ENCODE measurements around the gene OR2T10. TPM values are rescaled to one million over a fixed set of nuclear protein-coding genes. Genes with fewer than 3 reads are reported as not detected.

OR2T10 gene
- total RNA-seq, 2 experiments from 2014 or later = not detected

DNA sequence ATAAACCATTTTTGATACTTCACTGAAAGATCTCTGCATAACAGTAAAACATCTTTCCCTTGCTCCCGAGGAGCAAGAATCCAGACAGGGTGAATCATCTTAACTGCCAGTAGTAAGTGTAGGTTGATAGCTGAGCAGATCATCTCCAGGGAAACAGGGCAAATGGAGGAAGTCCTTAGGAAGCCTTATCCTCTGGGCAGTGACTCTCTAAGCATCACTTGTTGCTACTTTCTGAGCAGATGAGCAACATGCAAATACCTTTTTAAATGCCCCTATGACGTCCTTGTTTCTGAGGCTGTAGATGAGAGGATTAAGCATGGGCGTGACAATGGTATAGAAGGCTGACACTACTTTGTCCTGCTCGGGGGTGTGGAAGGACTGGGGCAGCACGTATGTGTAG is 28.5 kb upstream of the OR2T10 start:
- Histone ChIP-seq H3K4me2 (ENCODE audit: low read length) (no peak overlapping the region), H3K9me3 (ENCODE audit: low read length) (no peaks in the 10 kb centered on the region), H4K20me1 (ENCODE audit: insufficient read depth, low read length) (no peaks in the 10 kb centered on the region), H2AFZ (ENCODE audit: low read length) (no peak overlapping the region), H3K27ac (ENCODE audit: low read depth, low read length, poor library complexity, severe bottlenecking) (no peak overlapping the region), H3K4me3 (ENCODE audit: low read depth, low read length, poor library complexity, severe bottlenecking) (no peak overlapping the region), H3K4me1 (ENCODE audit: insufficient read depth, low read length, poor library complexity, severe bottlenecking) (no peaks in the 10 kb centered on the region), H3K9me2 (ENCODE audit: insufficient read depth, low read length) (no peaks in the 10 kb centered on the region), H3K36me3 (ENCODE audit: insufficient read depth, low read length) (no peaks in the 10 kb centered on the region), H3K79me2 (ENCODE audit: insufficient read depth, low read depth, low read length) (no peaks in the 10 kb centered on the region)
- ChIA-PET CTCF (ENCODE audit: unreplicated experiment) (no interaction called here), POLR2A (interaction anchor here (1.8 kb wide), 1 partner anchor 179 kb away, joined by 8 read pairs; no protein-coding TSS in a partner anchor)
- BruUV-seq (replicated peaks) = no TSS peak
- intact Hi-C loops (cut with micrococcal nuclease; ENCODE audit: unreplicated experiment) = no loop called here
- TF ChIP-seq, protein P1, sequence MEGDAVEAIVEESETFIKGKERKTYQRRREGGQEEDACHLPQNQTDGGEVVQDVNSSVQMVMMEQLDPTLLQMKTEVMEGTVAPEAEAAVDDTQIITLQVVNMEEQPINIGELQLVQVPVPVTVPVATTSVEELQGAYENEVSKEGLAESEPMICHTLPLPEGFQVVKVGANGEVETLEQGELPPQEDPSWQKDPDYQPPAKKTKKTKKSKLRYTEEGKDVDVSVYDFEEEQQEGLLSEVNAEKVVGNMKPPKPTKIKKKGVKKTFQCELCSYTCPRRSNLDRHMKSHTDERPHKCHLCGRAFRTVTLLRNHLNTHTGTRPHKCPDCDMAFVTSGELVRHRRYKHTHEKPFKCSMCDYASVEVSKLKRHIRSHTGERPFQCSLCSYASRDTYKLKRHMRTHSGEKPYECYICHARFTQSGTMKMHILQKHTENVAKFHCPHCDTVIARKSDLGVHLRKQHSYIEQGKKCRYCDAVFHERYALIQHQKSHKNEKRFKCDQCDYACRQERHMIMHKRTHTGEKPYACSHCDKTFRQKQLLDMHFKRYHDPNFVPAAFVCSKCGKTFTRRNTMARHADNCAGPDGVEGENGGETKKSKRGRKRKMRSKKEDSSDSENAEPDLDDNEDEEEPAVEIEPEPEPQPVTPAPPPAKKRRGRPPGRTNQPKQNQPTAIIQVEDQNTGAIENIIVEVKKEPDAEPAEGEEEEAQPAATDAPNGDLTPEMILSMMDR (conservative IDR thresholded peaks at IDR 0.05; ENCODE audit: low read length) = no peak
- no peak for TF ChIP-seq EZH2phosphoT487 (IDR thresholded peaks at IDR 0.05; ENCODE audit: borderline replicate concordance, low read depth, low read length)
- no peak for DNase-seq (ENCODE audit: low spot score)

DNA sequence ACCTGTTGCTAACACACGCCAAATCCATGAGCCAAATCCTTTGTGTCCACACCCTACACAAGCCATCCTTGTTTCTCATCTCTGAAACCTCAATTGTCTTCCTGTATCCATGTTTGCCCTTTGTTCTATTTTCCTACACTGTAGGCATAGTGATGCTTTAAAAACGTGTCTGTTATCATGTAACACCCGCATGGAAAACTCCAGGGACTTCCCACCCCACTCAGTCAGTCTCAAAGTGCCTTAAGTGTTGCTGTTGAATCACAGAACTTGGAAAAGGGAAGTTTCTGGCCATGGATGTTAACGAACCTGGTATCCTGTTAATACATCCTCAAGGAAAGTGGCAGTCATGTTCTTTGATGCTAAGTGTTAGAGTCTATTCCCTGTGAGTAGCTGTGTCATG is 27.7 kb upstream of the OR2T10 start:
- no peak overlapping the region for H3K4me2 ChIP-seq (ENCODE audit: low read length)
- no peaks in the 10 kb centered on the region for H3K36me3 ChIP-seq (ENCODE audit: insufficient read depth, low read length)
- H3K9me2 ChIP-seq (ENCODE audit: insufficient read depth, low read length) = no peaks in the 10 kb centered on the region
- no TSS peak for BruUV-seq (replicated peaks)
- H3K4me3 ChIP-seq (ENCODE audit: low read depth, low read length, poor library complexity, severe bottlenecking) = no peak overlapping the region
- H3K4me1 ChIP-seq (ENCODE audit: insufficient read depth, low read length, poor library complexity, severe bottlenecking) = no peaks in the 10 kb centered on the region
- no peaks in the 10 kb centered on the region for H4K20me1 ChIP-seq (ENCODE audit: insufficient read depth, low read length)
- CTCF ChIA-PET (ENCODE audit: unreplicated experiment) = interaction anchor here (3.6 kb wide), 1 partner anchor 181 kb away, joined by 15 read pairs; no protein-coding TSS in a partner anchor
- no peak overlapping the region for H2AFZ ChIP-seq (ENCODE audit: low read length)
- POLR2A ChIA-PET = interaction anchor here (1.8 kb wide), 1 partner anchor 180 kb away, joined by 8 read pairs; no protein-coding TSS in a partner anchor
- H3K79me2 ChIP-seq (ENCODE audit: insufficient read depth, low read depth, low read length) = no peaks in the 10 kb centered on the region
- no peak overlapping the region for H3K27ac ChIP-seq (ENCODE audit: low read depth, low read length, poor library complexity, severe bottlenecking)
- TF ChIP-seq, protein P1 (conservative IDR thresholded peaks at IDR 0.05; ENCODE audit: low read length) = no peak
- no peak for TF ChIP-seq EZH2phosphoT487 (IDR thresholded peaks at IDR 0.05; ENCODE audit: borderline replicate concordance, low read depth, low read length)
- no peaks in the 10 kb centered on the region for H3K9me3 ChIP-seq (ENCODE audit: low read length)
- intact Hi-C loops (cut with micrococcal nuclease; ENCODE audit: unreplicated experiment) = no loop called here
- DNase-seq (ENCODE audit: low spot score) = no peak

DNA sequence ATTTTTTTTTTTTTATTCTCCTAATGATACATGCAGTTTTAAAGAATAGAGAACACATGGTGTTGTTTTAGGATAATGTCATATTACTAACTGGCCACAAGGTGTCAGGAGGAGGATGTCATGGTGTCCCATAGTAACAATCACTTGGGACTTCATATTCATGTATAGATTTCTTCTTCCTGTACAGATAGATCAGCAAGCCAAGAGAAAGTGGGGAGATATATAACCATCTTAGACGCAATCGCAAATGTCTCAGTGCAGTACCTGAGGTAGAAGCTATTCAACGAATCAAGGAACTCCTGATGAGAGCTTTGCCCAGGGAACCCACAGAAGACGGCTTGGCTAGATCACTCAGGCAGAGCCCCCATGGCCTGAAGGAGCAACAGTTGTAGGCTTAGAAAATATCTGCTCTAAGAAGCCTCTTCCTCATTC is 25.1 kb upstream of the OR2T10 start:
- intact Hi-C loops (cut with micrococcal nuclease; ENCODE audit: unreplicated experiment) = loop anchor here (1.0 to 5.0 kb wide), 3 partner anchors 65 to 216 kb away; partner anchors contain the start of gene ZNF672
- BruUV-seq (replicated peaks) = no TSS peak
- POLR2A ChIA-PET = interaction anchor here (0.6 to 3.0 kb wide), 2 partner anchors 47 to 183 kb away, joined by 5 to 16 read pairs; no protein-coding TSS in a partner anchor

More for the DNA sequence above, 25.1 kb upstream of the OR2T10 start:
- CTCF ChIA-PET (ENCODE audit: unreplicated experiment) = interaction anchor here (3.6 kb wide), 1 partner anchor 183 kb away, joined by 15 read pairs; no protein-coding TSS in a partner anchor
- no peaks in the 10 kb centered on the region for H4K20me1 ChIP-seq (ENCODE audit: insufficient read depth, low read length)
- H3K4me1 ChIP-seq (ENCODE audit: insufficient read depth, low read length, poor library complexity, severe bottlenecking) = no peaks in the 10 kb centered on the region
- no peaks in the 10 kb centered on the region for H3K79me2 ChIP-seq (ENCODE audit: insufficient read depth, low read depth, low read length)
- no peak overlapping the region for H3K4me2 ChIP-seq (ENCODE audit: low read length)
- no peak overlapping the region for H3K4me3 ChIP-seq (ENCODE audit: low read depth, low read length, poor library complexity, severe bottlenecking)
- no peak overlapping the region for H3K27ac ChIP-seq (ENCODE audit: low read depth, low read length, poor library complexity, severe bottlenecking)
- TF ChIP-seq, protein P1 (conservative IDR thresholded peaks at IDR 0.05; ENCODE audit: low read length) = peak; percentile 83
- no peak for TF ChIP-seq EZH2phosphoT487 (IDR thresholded peaks at IDR 0.05; ENCODE audit: borderline replicate concordance, low read depth, low read length)
- no peaks in the 10 kb centered on the region for H3K9me3 ChIP-seq (ENCODE audit: low read length)
- H3K9me2 ChIP-seq (ENCODE audit: insufficient read depth, low read length) = no peaks in the 10 kb centered on the region
- no peaks in the 10 kb centered on the region for H3K36me3 ChIP-seq (ENCODE audit: insufficient read depth, low read length)
- DNase-seq (ENCODE audit: low spot score) = peak; percentile 62
- H2AFZ ChIP-seq (ENCODE audit: low read length) = no peak overlapping the region
